Measurements from ENCODE around the gene GLCE.
"Not testable (repeated sequence)": the region's sequence is repeated elsewhere in the genome, so short reads cannot be mapped to it uniquely, and the experiment has no call there.

Gene GLCE

DNA sequence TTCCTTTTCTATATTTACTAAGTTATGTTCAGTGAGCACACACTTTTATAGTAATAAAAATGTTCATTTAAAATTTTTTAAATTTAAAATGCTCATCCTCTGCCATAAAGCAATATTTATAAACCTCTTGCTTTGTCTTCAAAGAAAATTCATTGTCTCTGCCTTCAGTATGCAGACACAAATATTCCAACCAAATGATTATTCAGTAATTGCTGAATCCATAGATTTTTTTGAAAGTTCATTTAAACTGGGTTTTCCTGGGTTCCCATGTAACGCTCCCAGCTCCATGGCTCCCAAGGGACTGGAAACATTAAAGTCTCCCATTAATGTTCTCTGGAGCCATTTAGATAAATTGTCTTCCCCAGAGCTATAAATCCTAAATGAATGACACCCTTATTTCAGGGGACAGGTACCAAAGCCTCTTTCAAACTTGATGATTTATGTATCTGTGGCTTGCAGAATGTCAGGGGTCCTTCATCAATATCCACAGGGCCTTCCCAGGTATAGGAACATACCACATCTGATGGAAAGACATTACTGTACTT, 15.2 kb upstream of the GLCE start:
- Mint-ChIP-seq H3K36me3 (ENCODE audit: low read depth) (no peaks in the 10 kb centered on the region), H3K4me1 (ENCODE audit: low read depth) (no peaks in the 10 kb centered on the region), H3K27ac (no peak overlapping the region), H3K4me3 (no peak overlapping the region), H3K9me3 (no peaks in the 10 kb centered on the region), H3K27me3 (ENCODE audit: low read depth) (peaks cover 51% of the 10 kb centered on the region)
- no peak for DNase-seq (ENCODE audit: low spot score)

GRCh38 chr15:69145694-69146492, 14.5 kb upstream of the GLCE start:
- H3K27me3 Mint-ChIP-seq (ENCODE audit: low read depth): peaks cover 53% of the 10 kb centered on the region
- H3K4me3 Mint-ChIP-seq: no peak overlapping the region
- H3K4me1 Mint-ChIP-seq (ENCODE audit: low read depth): no peaks in the 10 kb centered on the region
- H3K36me3 Mint-ChIP-seq (ENCODE audit: low read depth): no peaks in the 10 kb centered on the region
- H3K27ac Mint-ChIP-seq: no peak overlapping the region
- no peaks in the 10 kb centered on the region for H3K9me3 Mint-ChIP-seq
- DNase-seq (ENCODE audit: low spot score): no peak

DNA sequence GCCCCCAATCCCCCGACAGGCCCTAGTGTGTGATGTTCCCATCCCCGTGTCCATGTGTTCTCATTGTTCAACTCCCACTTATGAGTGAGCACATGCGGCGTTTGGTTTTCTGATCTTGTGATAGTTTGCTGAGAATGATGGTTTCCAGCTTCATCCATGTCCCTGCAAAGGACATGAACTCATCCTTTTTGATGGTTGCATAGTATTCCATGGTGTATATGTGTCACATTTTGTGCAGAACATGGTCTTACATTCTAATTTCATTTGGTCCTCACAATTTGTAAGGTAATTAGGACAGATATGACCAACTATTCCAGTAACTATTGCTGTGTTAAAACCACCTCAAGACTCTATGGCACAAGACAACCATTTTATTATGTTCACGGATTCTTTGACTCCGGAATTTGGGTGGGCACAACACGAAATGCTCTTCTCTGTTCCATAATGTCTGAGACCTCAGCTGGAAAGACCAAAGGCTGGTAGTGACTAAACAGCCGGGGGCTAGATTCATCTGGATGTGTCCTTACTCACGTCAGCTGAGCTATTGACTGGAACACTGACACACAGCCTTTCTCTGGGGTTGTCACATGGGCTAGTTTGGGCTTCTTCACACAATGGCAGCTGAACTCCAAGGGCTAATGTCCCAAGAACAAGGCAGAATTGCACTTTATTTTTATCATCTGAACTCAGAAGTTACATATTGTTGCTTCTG, 13.6 kb upstream of the GLCE start:
- no peak overlapping the region for H3K4me3 Mint-ChIP-seq
- DNase-seq (ENCODE audit: low spot score): no peak
- H3K27me3 Mint-ChIP-seq (ENCODE audit: low read depth): peaks cover 56% of the 10 kb centered on the region
- no peak overlapping the region for H3K27ac Mint-ChIP-seq
- no peaks in the 10 kb centered on the region for H3K9me3 Mint-ChIP-seq
- H3K36me3 Mint-ChIP-seq (ENCODE audit: low read depth): no peaks in the 10 kb centered on the region
- H3K4me1 Mint-ChIP-seq (ENCODE audit: low read depth): no peaks in the 10 kb centered on the region

DNA sequence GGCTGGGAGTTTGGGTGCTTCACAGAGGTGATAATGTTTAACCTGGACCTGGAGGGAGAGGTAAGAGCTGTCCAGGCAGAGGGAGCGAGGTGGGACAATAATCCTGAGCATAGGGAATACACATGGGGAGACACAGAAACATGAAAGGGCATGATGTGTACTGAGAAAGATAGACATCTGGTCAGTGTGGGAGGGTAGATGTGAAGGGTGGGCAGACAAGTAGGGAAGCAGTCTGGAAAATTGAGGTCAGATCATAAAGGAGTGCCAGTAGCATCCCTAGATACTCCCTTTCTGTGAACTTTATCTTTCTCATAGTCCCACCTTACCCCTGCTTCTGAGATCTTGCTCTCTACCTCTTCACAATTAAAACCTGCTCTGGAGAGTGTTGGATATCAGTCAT, 12.0 kb upstream of the GLCE start:
- Mint-ChIP-seq H3K4me1 (ENCODE audit: low read depth) (no peaks in the 10 kb centered on the region), H3K27ac (no peak overlapping the region), H3K4me3 (no peak overlapping the region), H3K36me3 (ENCODE audit: low read depth) (no peaks in the 10 kb centered on the region), H3K27me3 (ENCODE audit: low read depth) (peaks cover 57% of the 10 kb centered on the region), H3K9me3 (no peaks in the 10 kb centered on the region)
- DNase-seq (ENCODE audit: low spot score): no peak

DNA sequence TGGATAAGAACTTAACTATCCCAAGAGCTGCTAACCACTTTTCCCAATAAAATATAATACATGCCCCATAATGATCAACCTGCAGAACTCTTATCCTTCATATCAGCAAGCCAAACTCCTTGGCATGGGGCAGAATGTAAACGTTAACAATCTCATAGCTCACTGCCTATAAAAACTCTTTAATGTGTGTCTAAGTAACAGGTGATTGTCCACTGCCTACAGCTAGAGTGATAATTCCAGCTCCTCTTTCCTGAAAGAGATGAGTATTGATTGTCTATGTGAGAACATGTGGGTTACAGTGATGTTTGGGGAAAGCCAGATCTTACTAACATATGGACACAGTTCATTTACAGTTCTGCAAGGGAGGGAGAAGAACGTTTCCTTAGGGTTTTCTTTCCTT, 11.3 kb upstream of the GLCE start:
- DNase-seq (ENCODE audit: low spot score): no peak
- peaks cover 59% of the 10 kb centered on the region for H3K27me3 Mint-ChIP-seq (ENCODE audit: low read depth)

GRCh38 chr15:69149803-69150202, 10.6 kb upstream of the GLCE start:
- Mint-ChIP-seq H3K4me1 (ENCODE audit: low read depth) (no peaks in the 10 kb centered on the region), H3K4me3 (no peak overlapping the region), H3K9me3 (no peaks in the 10 kb centered on the region), H3K36me3 (ENCODE audit: low read depth) (no peaks in the 10 kb centered on the region), H3K27ac (no peak overlapping the region), H3K27me3 (ENCODE audit: low read depth) (peaks cover 60% of the 10 kb centered on the region)
- no peak for DNase-seq (ENCODE audit: low spot score)

More for the DNA sequence above, 11.3 kb upstream of the GLCE start:
- Mint-ChIP-seq H3K36me3 (ENCODE audit: low read depth) (no peaks in the 10 kb centered on the region), H3K4me3 (no peak overlapping the region), H3K27ac (no peak overlapping the region), H3K9me3 (no peaks in the 10 kb centered on the region), H3K4me1 (ENCODE audit: low read depth) (no peaks in the 10 kb centered on the region)

DNA sequence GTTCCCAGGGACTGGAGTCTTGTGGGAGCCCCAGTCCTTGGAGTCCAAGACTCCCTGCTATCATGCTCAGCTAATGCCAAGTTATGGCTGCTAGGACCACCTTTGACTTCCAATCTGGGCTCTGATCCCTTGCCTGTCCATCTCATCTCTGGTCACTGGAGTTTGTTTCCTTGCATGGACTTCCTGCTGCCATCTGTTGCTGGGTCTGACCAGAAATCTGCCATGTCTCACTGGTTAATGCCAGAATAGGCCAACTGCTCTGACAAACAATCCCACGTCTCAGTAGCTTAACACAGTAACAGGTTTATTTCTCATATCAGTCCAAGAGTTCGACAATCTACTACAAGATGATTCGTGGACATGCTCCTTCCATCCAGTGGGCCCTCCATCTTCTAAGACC, 10.1 kb upstream of the GLCE start:
- no peak for DNase-seq (ENCODE audit: low spot score)
- H3K4me3 Mint-ChIP-seq: no peak overlapping the region
- no peaks in the 10 kb centered on the region for H3K36me3 Mint-ChIP-seq (ENCODE audit: low read depth)
- H3K9me3 Mint-ChIP-seq: no peaks in the 10 kb centered on the region
- H3K4me1 Mint-ChIP-seq (ENCODE audit: low read depth): no peaks in the 10 kb centered on the region
- no peak overlapping the region for H3K27ac Mint-ChIP-seq
- peaks cover 62% of the 10 kb centered on the region for H3K27me3 Mint-ChIP-seq (ENCODE audit: low read depth)

DNA sequence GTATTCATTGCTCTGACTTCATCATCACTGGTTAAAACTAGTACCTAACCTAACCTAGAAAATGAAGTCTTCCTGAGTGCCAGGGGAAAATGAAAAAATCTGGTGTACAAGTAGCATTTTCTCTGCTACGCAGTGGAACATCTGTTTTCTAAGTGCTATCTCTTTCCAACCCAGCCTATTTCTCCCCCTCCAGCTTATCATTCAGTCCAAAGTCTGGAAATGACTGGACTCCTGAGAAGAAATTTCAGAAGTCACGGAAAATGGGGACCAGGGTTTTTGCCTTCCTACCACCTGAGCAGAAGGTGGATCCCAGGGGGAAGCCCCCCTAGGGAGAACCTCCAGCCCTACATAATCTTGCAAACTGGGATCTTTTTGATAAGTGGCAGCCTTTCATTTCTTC, 9.6 kb upstream of the GLCE start:
- no peak for DNase-seq (ENCODE audit: low spot score)
- Mint-ChIP-seq H3K27ac (no peak overlapping the region), H3K4me1 (ENCODE audit: low read depth) (no peaks in the 10 kb centered on the region), H3K36me3 (ENCODE audit: low read depth) (no peaks in the 10 kb centered on the region), H3K27me3 (ENCODE audit: low read depth) (peaks cover 58% of the 10 kb centered on the region), H3K4me3 (no peak overlapping the region), H3K9me3 (no peaks in the 10 kb centered on the region)

- Mint-ChIP-seq H3K4me1 (ENCODE audit: low read depth) (no peaks in the 10 kb centered on the region), H3K36me3 (ENCODE audit: low read depth) (no peaks in the 10 kb centered on the region), H3K27ac (no peak overlapping the region), H3K27me3 (ENCODE audit: low read depth) (peaks cover 48% of the 10 kb centered on the region), H3K9me3 (no peaks in the 10 kb centered on the region), H3K4me3 (no peak overlapping the region)
- no peak for DNase-seq (ENCODE audit: low spot score)
Measured at GRCh38 chr15:69153046-69153445, 7.4 kb upstream of the GLCE start.

DNA sequence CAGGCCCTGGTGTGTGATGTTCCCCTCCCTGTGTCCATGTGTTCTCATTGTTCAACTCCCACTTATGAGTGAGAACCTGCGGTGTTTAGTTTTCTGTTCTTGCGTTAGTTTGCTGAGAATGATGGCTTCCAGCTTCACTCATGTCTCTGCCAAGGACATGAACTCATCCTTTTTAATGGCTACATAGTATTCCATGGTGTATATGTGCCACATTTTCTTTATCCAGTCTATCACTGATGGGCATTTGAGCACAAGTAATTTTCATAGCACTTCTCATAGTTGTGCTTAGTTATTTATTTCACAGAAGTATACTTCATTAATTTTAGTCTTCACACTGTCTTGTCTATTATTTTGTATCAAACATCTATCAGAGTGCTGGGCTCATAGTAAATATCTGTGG, 6.8 kb upstream of the GLCE start:
- not testable (repeated sequence) for H3K36me3 Mint-ChIP-seq (ENCODE audit: low read depth); H3K4me1 Mint-ChIP-seq (ENCODE audit: low read depth); H3K27ac Mint-ChIP-seq; DNase-seq (ENCODE audit: low spot score); H3K4me3 Mint-ChIP-seq; H3K9me3 Mint-ChIP-seq
- H3K27me3 Mint-ChIP-seq (ENCODE audit: low read depth): peaks cover 47% of the 10 kb centered on the region

DNA sequence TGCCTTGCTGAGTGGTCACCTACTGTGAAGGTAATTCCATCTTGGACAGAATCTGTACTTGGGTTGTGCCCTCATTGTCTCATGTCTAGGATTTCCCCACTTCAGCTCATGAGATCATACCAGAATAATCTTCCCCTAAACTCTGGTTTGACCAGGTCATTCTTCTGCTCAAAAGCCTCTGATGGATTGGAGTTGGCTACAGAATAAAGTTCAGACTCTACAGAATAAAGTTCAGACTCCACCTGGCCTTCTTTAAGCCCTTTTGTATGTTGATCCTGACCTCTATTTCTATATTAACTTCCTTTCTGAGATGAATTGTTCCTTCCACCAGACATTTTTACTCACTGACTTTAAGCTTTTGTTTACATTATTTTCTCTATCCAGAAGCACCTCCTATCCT, 6.4 kb upstream of the GLCE start:
- H3K27me3 Mint-ChIP-seq (ENCODE audit: low read depth): peaks cover 46% of the 10 kb centered on the region
- H3K9me3 Mint-ChIP-seq: no peaks in the 10 kb centered on the region
- no peak overlapping the region for H3K27ac Mint-ChIP-seq
- no peaks in the 10 kb centered on the region for H3K4me1 Mint-ChIP-seq (ENCODE audit: low read depth)
- no peak overlapping the region for H3K4me3 Mint-ChIP-seq
- DNase-seq (ENCODE audit: low spot score): no peak
- H3K36me3 Mint-ChIP-seq (ENCODE audit: low read depth): no peaks in the 10 kb centered on the region

DNA sequence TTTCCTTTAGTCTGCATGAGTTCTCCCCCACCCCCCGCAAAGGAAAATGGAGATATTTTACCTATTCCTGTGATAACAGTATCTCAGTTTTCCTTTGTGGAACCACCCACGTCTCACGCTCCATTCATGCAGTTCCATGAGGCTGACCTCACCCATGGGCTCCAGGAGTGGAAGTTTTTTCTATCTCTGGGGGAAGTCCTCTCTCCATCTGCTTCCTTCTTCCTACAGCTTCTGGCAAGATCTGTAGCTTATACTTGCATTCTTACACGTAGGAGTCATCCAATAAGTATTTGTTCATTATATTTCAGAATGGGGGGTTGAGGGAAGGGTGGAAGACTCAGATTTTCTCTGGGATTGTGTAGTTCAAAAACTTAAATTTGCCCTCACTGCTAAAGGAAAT, 5.8 kb upstream of the GLCE start:
- Mint-ChIP-seq H3K27ac (no peak overlapping the region), H3K36me3 (ENCODE audit: low read depth) (no peaks in the 10 kb centered on the region), H3K9me3 (no peaks in the 10 kb centered on the region), H3K4me1 (ENCODE audit: low read depth) (peaks cover under 1% of the 10 kb centered on the region), H3K4me3 (no peak overlapping the region), H3K27me3 (ENCODE audit: low read depth) (peaks cover 41% of the 10 kb centered on the region)
- DNase-seq (ENCODE audit: low spot score): no peak

DNA sequence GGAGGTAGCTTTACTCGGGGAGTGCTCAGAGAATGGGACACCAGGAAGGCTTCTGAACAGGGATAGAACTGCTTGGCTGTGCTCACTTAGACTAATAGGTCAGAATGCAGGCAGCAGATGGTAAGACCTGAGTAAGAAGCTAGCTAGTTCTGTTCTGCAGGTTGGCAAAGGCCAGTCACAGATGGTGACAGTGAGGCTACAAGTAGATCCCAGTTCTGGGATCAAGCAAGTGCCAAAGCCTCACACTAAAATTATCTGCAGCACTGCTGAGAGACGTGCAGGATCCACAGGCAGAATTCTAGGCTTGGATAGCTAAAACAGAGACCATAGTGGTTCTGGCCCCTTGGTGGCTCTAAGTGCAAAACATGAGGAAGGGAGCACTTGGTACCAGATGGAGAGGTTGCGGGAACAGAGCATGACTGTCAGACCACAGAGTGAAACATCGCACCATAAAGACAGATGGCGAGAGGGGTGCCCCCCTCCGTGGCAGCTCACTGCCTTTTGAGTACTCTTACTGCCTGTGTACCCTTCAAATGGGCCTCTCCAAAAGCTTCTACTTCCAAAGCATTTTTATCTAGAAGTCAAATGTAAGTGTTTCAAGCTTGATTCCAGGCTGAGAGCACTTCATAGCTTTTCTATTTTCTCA, 3.6 kb upstream of the GLCE start:
- Mint-ChIP-seq H3K4me1 (ENCODE audit: low read depth) (peaks cover 11% of the 10 kb centered on the region), H3K9me3 (no peaks in the 10 kb centered on the region), H3K36me3 (ENCODE audit: low read depth) (no peaks in the 10 kb centered on the region), H3K27ac (no peak overlapping the region), H3K27me3 (ENCODE audit: low read depth) (peaks cover 39% of the 10 kb centered on the region), H3K4me3 (no peak overlapping the region)
- no peak for DNase-seq (ENCODE audit: low spot score)

DNA sequence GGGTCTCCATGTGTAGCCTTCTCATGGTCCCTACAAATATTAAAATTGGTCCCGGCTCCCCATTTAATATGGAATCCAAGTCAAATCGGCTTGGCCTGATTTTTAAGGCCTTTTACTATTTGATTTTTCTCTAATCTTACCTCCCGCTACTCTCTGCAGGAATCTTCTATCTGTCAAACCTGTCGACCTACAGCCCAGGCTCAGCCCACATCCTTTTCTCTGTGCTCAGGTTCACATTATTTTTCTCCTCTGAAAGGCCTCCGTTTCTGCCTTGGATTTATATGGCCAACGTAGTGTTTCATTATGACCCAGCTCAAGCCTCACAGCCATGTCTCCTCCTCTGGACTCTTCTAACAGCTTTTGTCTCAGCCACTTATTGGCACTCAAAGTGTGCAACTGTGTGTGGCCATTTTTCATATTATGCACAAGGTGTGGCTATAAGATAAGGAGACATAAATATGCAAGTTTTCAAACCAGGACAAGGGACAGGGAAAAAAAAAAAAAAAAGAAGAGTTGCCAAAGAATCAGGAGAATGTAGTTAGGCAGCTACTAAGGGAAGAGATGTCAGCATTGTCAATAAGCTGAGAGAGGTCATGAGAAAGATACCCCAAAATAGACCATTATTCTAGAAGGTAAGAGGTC, 2.1 kb upstream of the GLCE start:
- H3K4me3 Mint-ChIP-seq: no peak overlapping the region
- H3K4me1 Mint-ChIP-seq (ENCODE audit: low read depth): peaks cover 13% of the 10 kb centered on the region
- H3K27ac Mint-ChIP-seq: no peak overlapping the region
- no peaks in the 10 kb centered on the region for H3K36me3 Mint-ChIP-seq (ENCODE audit: low read depth)
- no peak for DNase-seq (ENCODE audit: low spot score)
- no peaks in the 10 kb centered on the region for H3K9me3 Mint-ChIP-seq
- peaks cover 44% of the 10 kb centered on the region for H3K27me3 Mint-ChIP-seq (ENCODE audit: low read depth)
